MM.1S (cell line): ENCODE results near the gene DGLUCY.

Experiments
- EZH2phosphoT487 ChIP-seq: fragments of 300-600 bp; sonication (generic); IDR thresholded peaks from 2 replicates; pipeline ENCODE4 v1.6.1; 2018; ENCODE audit warnings: antibody characterized with exemption, low read length
- TF ChIP-seq, protein P1 (sequence below): fragments of 300-600 bp; sonication (generic); IDR thresholded peaks from 2 replicates; pipeline ENCODE4 v1.5.1; 2016; ENCODE audit warnings: antibody characterized with exemption, low read length, mixed read lengths

DNA sequence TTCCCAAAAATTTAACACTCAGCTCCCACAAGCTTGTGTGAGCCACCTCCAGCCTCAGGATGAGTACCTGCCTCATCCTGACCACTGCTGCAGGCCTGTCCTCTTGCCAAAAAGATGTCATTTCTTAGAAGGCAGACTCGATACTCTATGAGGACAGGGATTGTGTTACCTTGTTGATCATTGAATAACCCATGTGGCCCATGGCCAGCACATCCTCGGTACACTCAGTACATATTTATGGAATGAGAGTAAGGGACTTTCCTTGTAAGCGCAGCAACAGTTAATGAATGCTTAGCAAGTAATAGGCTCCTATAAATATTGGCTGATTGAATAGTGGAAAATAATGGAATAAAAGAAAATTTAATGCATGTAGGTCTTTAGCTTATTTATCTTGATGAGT is 15.3 kb upstream of the DGLUCY start:
- TF ChIP-seq, protein P1, sequence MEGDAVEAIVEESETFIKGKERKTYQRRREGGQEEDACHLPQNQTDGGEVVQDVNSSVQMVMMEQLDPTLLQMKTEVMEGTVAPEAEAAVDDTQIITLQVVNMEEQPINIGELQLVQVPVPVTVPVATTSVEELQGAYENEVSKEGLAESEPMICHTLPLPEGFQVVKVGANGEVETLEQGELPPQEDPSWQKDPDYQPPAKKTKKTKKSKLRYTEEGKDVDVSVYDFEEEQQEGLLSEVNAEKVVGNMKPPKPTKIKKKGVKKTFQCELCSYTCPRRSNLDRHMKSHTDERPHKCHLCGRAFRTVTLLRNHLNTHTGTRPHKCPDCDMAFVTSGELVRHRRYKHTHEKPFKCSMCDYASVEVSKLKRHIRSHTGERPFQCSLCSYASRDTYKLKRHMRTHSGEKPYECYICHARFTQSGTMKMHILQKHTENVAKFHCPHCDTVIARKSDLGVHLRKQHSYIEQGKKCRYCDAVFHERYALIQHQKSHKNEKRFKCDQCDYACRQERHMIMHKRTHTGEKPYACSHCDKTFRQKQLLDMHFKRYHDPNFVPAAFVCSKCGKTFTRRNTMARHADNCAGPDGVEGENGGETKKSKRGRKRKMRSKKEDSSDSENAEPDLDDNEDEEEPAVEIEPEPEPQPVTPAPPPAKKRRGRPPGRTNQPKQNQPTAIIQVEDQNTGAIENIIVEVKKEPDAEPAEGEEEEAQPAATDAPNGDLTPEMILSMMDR: no peak
- no peak for TF ChIP-seq EZH2phosphoT487
